ENCODE data around the gene ANKRD65.
"Not testable (repeated sequence)": the region's sequence is repeated elsewhere in the genome, so short reads cannot be mapped to it uniquely, and the experiment has no call there.

Gene ANKRD65

DNA sequence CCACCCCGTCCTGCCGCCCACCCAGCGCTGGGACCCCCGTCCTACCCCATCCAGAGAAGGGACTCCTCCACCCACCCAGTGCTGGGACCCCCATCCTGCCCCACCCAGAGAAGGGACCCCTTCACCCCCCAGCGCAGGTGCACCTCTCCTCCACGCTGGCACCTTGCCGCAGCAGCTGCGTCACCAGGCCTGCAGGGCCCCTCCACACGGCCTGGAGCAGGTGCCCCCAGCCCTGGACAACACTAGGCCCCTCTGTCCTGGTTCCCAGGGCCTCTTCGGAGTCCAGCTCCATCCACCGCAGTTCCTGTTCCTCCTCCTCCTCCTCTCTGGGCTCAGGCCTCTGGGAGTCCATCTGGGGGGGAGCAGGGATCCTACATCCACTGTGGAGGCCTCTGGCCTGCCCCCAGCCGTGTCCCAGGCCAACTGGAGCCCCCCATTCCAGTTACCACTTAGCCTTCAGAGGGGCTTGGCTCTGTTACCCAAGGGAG lies 378 bp downstream of the ANKRD65 start:
- TF ChIP-seq, protein P1, sequence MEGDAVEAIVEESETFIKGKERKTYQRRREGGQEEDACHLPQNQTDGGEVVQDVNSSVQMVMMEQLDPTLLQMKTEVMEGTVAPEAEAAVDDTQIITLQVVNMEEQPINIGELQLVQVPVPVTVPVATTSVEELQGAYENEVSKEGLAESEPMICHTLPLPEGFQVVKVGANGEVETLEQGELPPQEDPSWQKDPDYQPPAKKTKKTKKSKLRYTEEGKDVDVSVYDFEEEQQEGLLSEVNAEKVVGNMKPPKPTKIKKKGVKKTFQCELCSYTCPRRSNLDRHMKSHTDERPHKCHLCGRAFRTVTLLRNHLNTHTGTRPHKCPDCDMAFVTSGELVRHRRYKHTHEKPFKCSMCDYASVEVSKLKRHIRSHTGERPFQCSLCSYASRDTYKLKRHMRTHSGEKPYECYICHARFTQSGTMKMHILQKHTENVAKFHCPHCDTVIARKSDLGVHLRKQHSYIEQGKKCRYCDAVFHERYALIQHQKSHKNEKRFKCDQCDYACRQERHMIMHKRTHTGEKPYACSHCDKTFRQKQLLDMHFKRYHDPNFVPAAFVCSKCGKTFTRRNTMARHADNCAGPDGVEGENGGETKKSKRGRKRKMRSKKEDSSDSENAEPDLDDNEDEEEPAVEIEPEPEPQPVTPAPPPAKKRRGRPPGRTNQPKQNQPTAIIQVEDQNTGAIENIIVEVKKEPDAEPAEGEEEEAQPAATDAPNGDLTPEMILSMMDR (IDR thresholded peaks at IDR 0.05; ENCODE audit: low read depth, low read length, missing control alignments), result no peak
- no peak overlapping the region for H3K4me3 ChIP-seq (ENCODE audit: low read depth, low read length)
- DNase-seq (ENCODE audit: low read depth), result no peak

DNA sequence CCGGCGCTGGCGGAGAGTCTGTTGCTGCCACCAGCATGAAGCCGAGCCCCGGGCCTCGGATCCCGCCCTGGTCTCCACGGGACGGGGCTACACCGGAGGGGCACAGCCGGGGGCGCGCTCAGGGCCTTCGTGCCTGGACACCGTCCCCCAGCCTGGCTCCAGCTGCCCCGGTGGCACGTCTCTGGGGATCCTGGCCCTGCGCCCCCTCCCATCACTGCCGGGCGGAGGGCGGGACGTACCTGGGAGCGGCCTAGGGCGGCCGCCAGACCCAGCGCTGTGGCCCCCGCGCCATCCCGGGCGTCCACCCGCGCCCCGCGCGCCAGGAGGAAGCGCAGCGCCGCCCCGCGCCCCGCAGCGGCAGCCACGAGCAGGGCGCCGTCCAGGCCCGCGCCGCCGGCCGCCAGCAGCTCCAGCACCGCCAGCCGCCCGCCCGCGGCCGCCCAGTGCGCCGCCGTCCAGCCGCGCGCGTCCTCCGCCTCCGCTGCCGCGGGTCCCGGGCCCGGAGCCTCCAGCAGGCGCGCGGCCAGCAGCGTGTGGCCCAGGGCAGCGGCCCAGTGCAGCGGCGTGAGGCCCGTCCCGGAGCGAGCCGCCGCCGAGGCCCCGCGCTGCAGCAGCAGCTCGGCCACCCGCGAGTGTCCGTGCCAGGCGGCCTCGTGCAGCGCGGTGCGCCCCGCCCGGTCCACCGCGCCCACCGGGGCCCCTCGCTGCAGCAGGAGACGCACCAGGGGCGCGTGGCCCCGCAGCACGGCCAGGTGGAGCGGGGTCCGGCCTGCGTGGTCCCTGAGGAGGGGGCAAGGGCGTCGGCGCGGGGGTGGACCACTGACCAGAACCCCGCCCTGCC lies 1.0 kb downstream of the ANKRD65 start:
- no peak overlapping the region for H3K4me3 ChIP-seq (ENCODE audit: low read depth, low read length)
- DNase-seq (ENCODE audit: low read depth), result no peak
- TF ChIP-seq, protein P1 (IDR thresholded peaks at IDR 0.05; ENCODE audit: low read depth, low read length, missing control alignments), result no peak

DNA sequence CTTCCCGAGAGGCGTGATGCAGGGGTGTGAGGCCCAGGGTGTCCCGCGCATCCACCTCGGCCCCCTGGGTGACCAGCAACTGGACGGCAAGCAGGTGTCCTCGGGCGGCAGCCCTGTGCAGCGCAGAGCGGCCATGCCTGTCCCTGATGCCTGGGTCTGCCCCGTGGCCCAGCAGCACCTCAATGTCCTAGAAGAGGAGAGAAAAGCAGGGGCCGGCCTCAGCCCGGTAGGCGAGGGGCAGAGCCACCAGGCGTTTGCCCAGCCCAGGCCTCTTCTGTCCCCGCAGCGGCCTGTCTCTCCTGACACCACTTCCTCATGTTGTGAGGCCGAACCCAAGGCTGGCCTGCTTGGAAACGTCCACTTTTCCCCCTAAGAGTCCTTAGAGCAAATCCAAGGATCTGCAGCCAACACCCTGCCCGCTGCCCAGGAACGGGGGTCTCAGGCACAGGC lies 1.7 kb downstream of the ANKRD65 start:
- no peak overlapping the region for H3K4me3 ChIP-seq (ENCODE audit: low read depth, low read length)
- no peak for DNase-seq (ENCODE audit: low read depth)
- TF ChIP-seq, protein P1 (IDR thresholded peaks at IDR 0.05; ENCODE audit: low read depth, low read length, missing control alignments), result no peak

DNA sequence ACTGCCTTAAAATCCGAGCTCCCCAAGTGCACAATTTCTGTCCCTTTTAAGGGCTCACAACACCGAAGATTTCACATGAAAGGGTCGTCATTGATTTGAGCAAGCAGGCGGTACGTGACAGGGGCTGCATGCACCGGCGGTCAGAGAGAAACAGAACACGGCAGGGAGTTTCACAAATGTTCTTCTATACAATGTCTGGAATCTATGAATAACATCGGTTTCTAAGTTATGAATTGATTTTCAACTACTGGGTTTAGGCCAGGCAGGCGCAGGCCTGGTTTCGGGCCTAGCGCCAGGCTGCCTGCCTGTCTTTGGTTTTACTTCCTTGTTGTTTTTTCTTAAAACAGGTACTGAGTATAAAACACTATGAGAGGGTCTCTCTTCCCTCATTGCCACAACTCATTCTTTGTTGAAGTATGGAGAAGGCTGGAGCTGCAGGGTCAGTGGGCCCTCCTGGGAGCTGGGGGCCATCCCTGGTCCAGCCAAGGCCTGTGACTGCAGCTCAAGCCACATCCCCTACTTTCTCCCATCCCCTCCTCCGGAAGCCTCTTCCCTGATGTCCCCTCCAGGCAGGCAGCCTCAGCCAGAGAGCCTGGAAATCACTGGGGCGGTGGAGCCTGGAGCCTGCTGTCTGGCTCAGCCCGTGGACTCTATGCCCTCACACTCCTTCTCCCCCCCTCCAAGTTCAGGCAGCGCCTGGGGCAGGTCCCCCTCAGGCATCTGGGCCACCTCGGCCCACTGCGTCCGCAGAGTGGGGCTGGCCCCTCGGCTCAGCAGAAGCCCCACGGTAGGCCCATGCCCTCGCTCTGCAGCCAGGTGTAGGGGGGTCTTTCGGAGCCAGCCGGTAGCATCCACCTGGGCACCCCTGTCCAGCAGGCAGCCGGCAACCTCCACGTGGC lies 2.4 kb downstream of the ANKRD65 start:
- no peak for DNase-seq (ENCODE audit: low read depth)
- TF ChIP-seq, protein P1 (IDR thresholded peaks at IDR 0.05; ENCODE audit: low read depth, low read length, missing control alignments), result no peak
- no peak overlapping the region for H3K4me3 ChIP-seq (ENCODE audit: low read depth, low read length)

DNA sequence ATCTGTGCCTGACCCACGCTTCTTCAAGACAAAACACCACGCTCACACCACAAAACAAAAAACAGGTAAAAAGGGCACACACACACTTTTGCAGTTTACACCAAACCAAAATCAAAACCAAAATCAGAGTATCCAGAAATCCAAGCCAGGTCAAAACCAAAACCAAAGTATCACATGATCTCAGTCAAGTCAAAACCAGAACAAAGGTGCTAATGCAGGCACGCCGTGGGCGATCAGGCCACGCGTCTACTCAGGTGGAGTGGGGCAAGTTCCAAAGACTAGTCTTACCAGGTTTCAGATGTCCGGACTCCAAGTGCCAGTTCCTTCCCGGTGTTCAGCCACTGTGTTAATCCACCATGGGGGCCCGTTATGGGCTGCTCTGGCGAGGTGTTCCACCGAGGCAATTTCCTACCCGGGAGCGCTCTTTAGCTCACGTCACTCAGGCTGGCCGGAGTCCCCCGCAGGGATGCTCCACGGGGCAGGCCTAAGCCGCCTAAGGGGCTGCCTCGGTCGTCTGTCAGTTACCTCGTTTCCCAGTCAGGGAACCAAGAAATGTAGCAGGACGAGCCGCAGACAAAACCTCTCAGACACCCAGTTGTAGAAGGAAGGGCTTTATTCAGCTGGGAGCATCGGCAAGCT lies 3.1 kb downstream of the ANKRD65 start:
- H3K4me3 ChIP-seq (ENCODE audit: low read depth, low read length); DNase-seq (ENCODE audit: low read depth): not testable (repeated sequence)

DNA sequence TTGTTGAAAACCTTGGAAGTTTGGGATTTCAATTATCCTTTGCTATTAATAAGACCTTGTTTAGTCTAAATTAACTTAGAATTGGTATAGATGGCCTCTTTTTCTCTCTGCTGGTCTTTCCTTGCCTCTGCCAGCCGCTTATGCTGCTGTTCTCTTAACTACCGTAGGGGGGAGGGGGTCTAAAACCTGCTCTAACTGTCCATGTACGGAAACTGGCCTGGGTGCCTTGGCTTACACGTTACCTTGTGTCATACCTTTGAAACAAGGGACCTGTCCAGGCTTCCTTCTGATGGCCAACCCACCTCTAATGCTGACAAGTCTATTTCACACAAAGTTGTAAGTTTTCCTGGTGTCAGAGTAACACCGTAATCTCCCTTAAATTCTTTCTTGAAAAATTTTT lies 3.7 kb downstream of the ANKRD65 start:
- not testable (repeated sequence) for DNase-seq (ENCODE audit: low read depth); H3K4me3 ChIP-seq (ENCODE audit: low read depth, low read length)

DNA sequence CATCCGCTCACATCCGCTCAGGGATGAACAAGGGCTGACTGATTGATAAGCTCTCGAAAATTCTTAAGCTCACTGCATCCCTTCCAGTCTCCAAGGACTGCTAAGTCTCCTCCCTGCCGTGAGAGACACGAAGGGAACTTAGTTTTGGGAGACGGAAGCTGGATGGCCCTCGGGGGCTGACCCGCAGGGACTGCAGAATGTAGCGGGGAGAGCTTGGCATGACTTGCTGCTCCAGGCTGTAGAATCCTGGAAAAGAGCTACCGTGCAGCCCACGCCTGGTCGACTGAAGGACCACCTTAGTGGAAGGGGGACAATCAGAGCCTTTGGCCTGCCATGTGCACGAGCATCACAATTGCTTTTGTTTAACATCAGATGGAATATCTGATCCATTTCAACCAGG lies 5.3 kb downstream of the ANKRD65 start:
- no peak overlapping the region for H3K4me3 ChIP-seq (ENCODE audit: low read depth, low read length)
- DNase-seq (ENCODE audit: low read depth), result no peak
- TF ChIP-seq, protein P1 (IDR thresholded peaks at IDR 0.05; ENCODE audit: low read depth, low read length, missing control alignments), result no peak

DNA sequence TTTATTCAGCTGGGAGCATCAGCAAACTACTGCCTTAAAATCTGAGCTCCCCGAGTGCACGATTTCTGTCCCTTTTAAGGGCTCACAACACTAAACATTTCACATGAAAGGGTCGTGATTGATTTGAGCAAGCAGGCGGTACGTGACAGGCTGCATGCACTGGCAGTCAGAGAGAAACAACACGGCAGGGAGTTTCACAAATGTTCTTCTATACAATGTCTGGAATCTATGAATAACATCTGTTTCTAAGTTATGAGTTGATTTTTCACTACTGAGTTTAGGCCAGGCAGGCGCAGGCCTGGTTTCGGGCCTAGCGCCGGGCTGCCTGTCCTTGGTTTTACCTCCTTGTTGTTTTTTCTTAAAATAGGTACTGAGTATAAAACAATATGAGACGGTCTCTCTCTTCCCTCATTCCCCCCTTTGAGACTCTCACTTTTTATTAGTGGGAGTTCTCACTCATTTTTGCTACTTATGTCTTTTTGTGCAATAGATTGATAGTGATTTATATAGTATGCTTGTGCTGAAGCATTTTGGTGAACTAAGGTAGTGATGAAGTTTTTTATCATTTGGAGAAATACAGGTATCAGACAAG lies 8.7 kb downstream of the ANKRD65 start:
- DNase-seq (ENCODE audit: low read depth); H3K4me3 ChIP-seq (ENCODE audit: low read depth, low read length): not testable (repeated sequence)

Measured in GM12864 (cell line).